ENCODE results near the gene NMRK1. TPM values are rescaled to one million over a fixed set of nuclear protein-coding genes. Genes with fewer than 3 reads are reported as not detected.

The NMRK1 gene
- total and polyA plus RNA-seq, 2 of the 13 experiments (the other 11 are each of a cell fraction or from before 2014, with no cell fraction given): 9.1 to 12.9 TPM

GRCh38 chr9:75087289-75087823 lies 599 bp downstream of the NMRK1 start (continued):
- no peak for TF ChIP-seq ZSCAN5A (CRISPR knock-in tag; IDR thresholded peaks at IDR 0.05; ENCODE audit: borderline replicate concordance)
- TF ChIP-seq ZBTB14 (CRISPR knock-in tag; IDR thresholded peaks at IDR 0.05): no peak
- no peak for TF ChIP-seq ZFP36L1 (CRISPR knock-in tag; IDR thresholded peaks at IDR 0.05)
- TF ChIP-seq PITX1 (CRISPR knock-in tag; IDR thresholded peaks at IDR 0.05): no peak; the same call in 1 of the 2 replicates
- TF ChIP-seq RBM39 (IDR thresholded peaks at IDR 0.05; ENCODE audit: low read depth, low read length, poor library complexity, severe bottlenecking): no peak
- no peak for TF ChIP-seq ZNF10 (CRISPR knock-in tag; IDR thresholded peaks at IDR 0.05; ENCODE audit: borderline replicate concordance, low read depth)
- TF ChIP-seq HOXA5 (CRISPR knock-in tag; IDR thresholded peaks at IDR 0.05): peak; percentile 39; the same call in 1 of the 2 replicates
- TF ChIP-seq NFATC3 (CRISPR knock-in tag; IDR thresholded peaks at IDR 0.05): no peak
- no peak for TF ChIP-seq CENPT (CRISPR knock-in tag; IDR thresholded peaks at IDR 0.05; ENCODE audit: low read depth)
- TF ChIP-seq JUNB (CRISPR knock-in tag; IDR thresholded peaks at IDR 0.05; ENCODE audit: borderline replicate concordance): no peak
- TF ChIP-seq SETDB1 (CRISPR knock-in tag; IDR thresholded peaks at IDR 0.05; ENCODE audit: borderline replicate concordance): no peak
- no peak for TF ChIP-seq BCL6 (CRISPR knock-in tag; IDR thresholded peaks at IDR 0.05)
- no peak for TF ChIP-seq NFE2 (CRISPR knock-in tag; IDR thresholded peaks at IDR 0.05)
- no peak for TF ChIP-seq KLF9 (CRISPR knock-in tag; IDR thresholded peaks at IDR 0.05; ENCODE audit: low read depth)
- TF ChIP-seq SMARCE1 (IDR thresholded peaks at IDR 0.05; ENCODE audit: borderline replicate concordance): no peak
- TF ChIP-seq ZNF768 (CRISPR knock-in tag; IDR thresholded peaks at IDR 0.05): no peak
- no peak for TF ChIP-seq ZNF367 (CRISPR knock-in tag; IDR thresholded peaks at IDR 0.05; ENCODE audit: borderline replicate concordance)
- TF ChIP-seq YY1 (IDR thresholded peaks at IDR 0.05; ENCODE audit: insufficient read depth, insufficient replicate concordance, low read depth, low read length): peak; percentile 2
- TF ChIP-seq MIER3 (CRISPR knock-in tag; IDR thresholded peaks at IDR 0.05; ENCODE audit: borderline replicate concordance): no peak
- TF ChIP-seq ZSCAN20 (CRISPR knock-in tag; IDR thresholded peaks at IDR 0.05; ENCODE audit: borderline replicate concordance): 0 out of 2 replicates have a peak, but pooled peaks have one; percentile 24
- TF ChIP-seq CCDC6 (CRISPR knock-in tag; IDR thresholded peaks at IDR 0.05): no peak
- TF ChIP-seq SP5 (CRISPR knock-in tag; IDR thresholded peaks at IDR 0.05; ENCODE audit: borderline replicate concordance, low read depth): no peak

All from HepG2 (cell line).